Omental fat pad (tissue), 4 donors: ENCODE data around the gene FYCO1. TPM values are rescaled to one million over a fixed set of nuclear protein-coding genes. Genes with fewer than 3 reads are reported as not detected.

Experiments used
- ATAC-seq: fragments of 150-250 bp; one replicate; pipeline ENCODE4 v1.9.1; 2016; ENCODE audit warnings: mild to moderate bottlenecking, moderate library complexity; ENCODE audit not compliant: low FRiP score
- DNase-seq: peaks from one replicate; pipeline ENCODE4 v3.0.0-alpha.2; 2019; ENCODE audit warnings: low spot score
- total RNA-seq, 4 donors: library from RNA; depleted of rRNA; stranded (reverse); fragments of >200 nt; gene quantifications; one replicate each; pipeline ENCODE4 v1.1.0, GENCODE V29; 2016
- TF ChIP-seq, protein P1 (sequence below), 3 donors: fragments of 450-650 bp; IDR thresholded peaks; one replicate each; pipeline ENCODE4 v1.5.1; 2016 to 2017; ENCODE audit warnings: antibody characterized with exemption in 3 of 3, mild to moderate bottlenecking in 3 of 3, moderate library complexity in 2 of 3

Gene FYCO1
- total RNA-seq, 4 donors from 2014 or later = 44.7 to 51.4 (median 47.3) TPM

DNA sequence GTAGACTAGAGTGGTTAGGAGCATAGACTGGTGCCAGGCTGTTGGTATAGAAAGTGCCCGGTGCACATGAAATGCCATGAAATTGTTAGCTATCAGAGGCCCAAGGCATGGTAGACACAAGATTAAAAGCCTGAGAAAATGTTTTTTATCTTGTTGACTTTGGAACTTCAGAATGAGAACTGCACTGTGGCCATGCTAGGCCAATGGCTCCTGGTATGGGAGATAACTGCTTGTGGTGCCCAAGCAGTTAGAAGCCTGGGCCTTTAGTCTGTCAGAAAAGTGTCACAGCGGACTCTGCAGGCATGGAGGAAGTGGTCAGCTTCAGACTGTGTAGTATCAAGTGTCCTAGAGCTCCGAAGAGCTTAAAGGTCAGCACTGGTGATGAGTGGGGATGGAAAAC is 11.9 kb downstream of the FYCO1 start:
- no peak for ATAC-seq
- TF ChIP-seq, protein P1, sequence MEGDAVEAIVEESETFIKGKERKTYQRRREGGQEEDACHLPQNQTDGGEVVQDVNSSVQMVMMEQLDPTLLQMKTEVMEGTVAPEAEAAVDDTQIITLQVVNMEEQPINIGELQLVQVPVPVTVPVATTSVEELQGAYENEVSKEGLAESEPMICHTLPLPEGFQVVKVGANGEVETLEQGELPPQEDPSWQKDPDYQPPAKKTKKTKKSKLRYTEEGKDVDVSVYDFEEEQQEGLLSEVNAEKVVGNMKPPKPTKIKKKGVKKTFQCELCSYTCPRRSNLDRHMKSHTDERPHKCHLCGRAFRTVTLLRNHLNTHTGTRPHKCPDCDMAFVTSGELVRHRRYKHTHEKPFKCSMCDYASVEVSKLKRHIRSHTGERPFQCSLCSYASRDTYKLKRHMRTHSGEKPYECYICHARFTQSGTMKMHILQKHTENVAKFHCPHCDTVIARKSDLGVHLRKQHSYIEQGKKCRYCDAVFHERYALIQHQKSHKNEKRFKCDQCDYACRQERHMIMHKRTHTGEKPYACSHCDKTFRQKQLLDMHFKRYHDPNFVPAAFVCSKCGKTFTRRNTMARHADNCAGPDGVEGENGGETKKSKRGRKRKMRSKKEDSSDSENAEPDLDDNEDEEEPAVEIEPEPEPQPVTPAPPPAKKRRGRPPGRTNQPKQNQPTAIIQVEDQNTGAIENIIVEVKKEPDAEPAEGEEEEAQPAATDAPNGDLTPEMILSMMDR (IDR thresholded peaks at IDR 0.05) = no peak
- no peak for DNase-seq

DNA sequence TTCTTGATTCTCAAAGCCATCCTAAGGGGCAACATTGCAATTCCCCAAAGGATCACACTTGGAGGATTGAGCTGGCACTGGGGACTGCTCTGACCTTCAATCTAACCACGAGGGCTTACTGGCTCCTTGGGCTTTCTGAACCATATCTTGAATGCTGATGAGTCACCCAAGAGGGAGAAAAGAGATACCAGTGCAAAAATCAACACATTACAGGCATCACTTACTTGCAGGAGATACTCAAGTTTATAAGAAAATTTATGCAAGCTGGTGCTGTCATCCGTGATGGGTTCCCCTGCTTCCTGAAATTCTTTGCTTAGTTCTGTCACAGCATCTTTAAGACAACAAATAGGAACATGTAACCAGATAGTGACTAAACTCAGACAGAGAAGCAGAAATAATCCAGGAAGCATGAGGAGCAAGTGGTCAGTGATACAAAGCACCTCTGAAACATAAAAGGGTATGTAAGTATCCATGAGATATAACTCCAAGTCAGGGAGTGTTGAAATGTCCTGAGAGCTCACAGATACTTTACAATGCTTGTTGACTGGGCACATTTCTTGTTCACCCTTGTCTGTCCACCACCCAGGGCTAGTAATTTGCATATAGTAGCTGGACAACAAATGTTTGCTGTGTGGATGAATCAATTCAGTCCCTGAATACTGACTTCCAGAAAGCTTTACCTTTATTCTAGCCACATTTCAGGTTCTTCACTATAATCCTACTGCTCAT is 14.1 kb downstream of the FYCO1 start:
- peak; percentile 63 for ATAC-seq
- TF ChIP-seq, protein P1 (IDR thresholded peaks at IDR 0.05) = no peak
- no peak for DNase-seq

DNA sequence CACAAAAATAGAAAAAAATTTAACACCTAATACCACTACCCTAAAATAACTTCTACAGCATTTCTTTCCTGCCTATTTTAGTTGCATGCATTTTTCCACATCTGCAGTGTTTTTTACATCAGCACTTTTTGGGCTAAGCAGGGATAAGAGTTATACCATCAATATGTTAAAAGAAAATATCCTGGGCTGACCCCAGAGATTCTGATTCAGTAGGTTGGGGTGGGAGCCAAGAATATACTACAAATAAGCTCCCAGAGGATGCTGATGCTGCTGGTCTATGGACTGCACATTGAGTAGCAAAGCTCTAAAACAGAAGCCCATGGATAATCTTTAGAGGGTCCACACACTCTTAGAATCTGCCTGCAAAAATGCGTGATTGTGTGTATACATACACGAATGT is 14.8 kb downstream of the FYCO1 start:
- DNase-seq (no peak), ATAC-seq (no peak)
- TF ChIP-seq, protein P1 (IDR thresholded peaks at IDR 0.05) = no peak

DNA sequence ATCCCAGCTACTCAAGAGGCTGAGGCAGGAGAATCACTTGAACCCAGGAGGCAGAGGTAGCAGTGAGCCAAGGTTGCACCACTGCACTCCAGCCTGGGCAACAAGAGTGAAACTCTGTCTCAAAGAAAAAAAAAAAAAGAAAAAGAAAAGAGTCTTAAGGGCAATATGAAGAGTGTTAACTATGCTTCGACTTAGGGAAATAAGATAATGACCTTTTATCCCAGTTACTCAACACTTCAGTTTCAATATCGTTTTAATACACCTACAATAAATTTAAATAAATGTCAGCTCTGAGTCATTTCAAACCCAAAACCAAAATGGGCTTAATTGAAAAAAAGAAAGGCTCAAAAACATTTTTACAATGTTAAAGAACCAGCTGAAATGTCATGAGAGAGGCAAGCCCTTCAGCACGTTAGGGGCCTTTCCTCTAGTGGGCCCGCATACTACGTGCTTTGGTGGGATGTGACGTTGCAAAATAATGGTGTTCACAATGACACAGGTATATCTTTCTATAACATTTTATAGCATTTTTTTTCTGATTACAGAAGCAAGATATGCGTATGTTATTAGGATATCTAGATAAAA is 15.3 kb downstream of the FYCO1 start:
- TF ChIP-seq, protein P1 (IDR thresholded peaks at IDR 0.05) = no peak

DNA sequence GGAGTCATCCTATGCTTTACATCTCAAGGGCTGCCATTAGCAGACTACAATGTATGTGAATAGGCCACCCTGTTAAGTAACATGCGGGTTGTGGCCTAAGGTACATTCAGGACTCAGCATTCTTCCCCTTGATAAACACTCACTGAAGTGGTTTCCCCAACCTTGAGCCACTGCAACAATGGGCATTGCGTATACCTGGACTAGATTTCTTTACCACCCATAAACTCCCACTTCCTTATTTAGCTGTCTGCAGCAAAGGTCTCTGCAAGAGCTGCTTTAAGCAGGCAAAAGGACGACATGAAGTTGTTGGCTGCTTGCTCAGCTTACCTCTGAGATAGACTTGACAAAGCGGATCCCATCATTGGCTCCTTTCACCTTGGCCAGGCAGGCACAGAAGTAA is 16.2 kb downstream of the FYCO1 start:
- ATAC-seq = no peak
- DNase-seq = no peak
- TF ChIP-seq, protein P1 (IDR thresholded peaks at IDR 0.05) = no peak

More for the DNA sequence above, 15.3 kb downstream of the FYCO1 start:
- no peak for DNase-seq
- no peak for ATAC-seq

DNA sequence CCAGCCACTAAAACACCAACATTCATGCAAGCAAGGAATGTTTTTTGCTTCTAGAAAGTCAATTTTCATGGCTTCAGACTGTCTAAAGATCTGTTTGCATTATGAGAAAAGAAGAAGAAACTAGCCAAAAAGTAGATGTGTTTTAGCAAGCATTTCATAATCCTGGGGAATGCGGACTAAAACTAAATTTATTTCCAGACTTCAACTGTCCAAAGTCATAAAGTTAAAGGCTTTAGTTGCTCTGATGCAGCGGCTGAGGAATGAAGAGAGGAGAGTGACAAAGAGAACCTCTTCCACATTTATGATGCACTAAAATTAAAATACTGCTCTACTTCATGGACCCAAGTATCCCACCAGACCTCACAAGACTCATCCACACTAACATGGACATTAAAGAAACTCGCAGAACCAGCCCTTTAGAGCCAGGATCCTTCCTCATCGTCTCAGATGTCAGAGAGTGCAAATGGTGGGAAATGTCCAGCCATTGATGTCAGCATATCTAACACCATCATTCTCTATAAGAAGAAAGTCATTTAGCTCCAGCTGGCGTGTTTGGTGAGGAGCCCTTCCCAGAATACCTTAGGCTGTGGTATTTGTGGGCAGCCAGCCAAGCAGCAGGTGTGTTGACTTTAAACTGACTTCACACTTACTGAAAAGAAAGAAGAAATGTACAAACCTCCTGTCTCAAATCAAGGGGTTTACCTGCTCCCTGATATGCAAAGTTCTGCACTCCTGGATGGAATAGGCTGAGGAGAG is 17.4 kb downstream of the FYCO1 start:
- ATAC-seq (no peak), DNase-seq (no peak)
- TF ChIP-seq, protein P1 (IDR thresholded peaks at IDR 0.05) = no peak
